GM23338 (cell line): ENCODE results near the gene BCAP29.

Source experiments
- CREB1 ChIP-seq: fragments of 250-450 bp; sonication (Bioruptor Pico); IDR thresholded peaks from 2 replicates; pipeline ENCODE4 v1.5.0; 2020; ENCODE audit warnings: low read depth, mild to moderate bottlenecking, moderate library complexity
- NANOG ChIP-seq: IDR thresholded peaks from 2 replicates; pipeline ENCODE4 v1.6.1; 2016; ENCODE audit warnings: antibody characterized with exemption, borderline replicate concordance
- REST ChIP-seq: IDR thresholded peaks from one replicate; pipeline ENCODE4 v1.6.1; 2018; ENCODE audit warnings: antibody characterized with exemption; ENCODE audit not compliant: unreplicated experiment
- TF ChIP-seq, protein P1 (sequence below), 2 experiments: fragments of 200-600 bp in 1 of 2; sonication (generic) in 1 of 2; conservative IDR thresholded peaks; 2 replicates each; pipeline versions ENCODE4 v1.5.1 to v1.6.1; 2016 to 2017; ENCODE audit warnings: antibody characterized with exemption in 2 of 2, low read depth in 2 of 2, mild to moderate bottlenecking in 2 of 2, moderate library complexity in 1 of 2

- TF ChIP-seq CREB1 (CRISPR knock-in tag) (no peak), REST (no peak), NANOG (no peak)
- TF ChIP-seq, protein P1, sequence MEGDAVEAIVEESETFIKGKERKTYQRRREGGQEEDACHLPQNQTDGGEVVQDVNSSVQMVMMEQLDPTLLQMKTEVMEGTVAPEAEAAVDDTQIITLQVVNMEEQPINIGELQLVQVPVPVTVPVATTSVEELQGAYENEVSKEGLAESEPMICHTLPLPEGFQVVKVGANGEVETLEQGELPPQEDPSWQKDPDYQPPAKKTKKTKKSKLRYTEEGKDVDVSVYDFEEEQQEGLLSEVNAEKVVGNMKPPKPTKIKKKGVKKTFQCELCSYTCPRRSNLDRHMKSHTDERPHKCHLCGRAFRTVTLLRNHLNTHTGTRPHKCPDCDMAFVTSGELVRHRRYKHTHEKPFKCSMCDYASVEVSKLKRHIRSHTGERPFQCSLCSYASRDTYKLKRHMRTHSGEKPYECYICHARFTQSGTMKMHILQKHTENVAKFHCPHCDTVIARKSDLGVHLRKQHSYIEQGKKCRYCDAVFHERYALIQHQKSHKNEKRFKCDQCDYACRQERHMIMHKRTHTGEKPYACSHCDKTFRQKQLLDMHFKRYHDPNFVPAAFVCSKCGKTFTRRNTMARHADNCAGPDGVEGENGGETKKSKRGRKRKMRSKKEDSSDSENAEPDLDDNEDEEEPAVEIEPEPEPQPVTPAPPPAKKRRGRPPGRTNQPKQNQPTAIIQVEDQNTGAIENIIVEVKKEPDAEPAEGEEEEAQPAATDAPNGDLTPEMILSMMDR (conservative IDR thresholded peaks at IDR 0.05; ENCODE audit: low read depth in 2 of 2): no peak
Measured at GRCh38 chr7:107584716-107585115, 4.7 kb downstream of the BCAP29 start.
